H9 (cell line): ENCODE measurements around the gene PLOD1. TPM values are rescaled to one million over a fixed set of nuclear protein-coding genes. Genes with fewer than 3 reads are reported as not detected.

ENCODE experiments used
- DNase-seq: peaks from one replicate; pipeline ENCODE4 v3.0.0-alpha.2; 2017
- H2AFZ ChIP-seq: one replicate; pipeline ENCODE4 v1.6.1; 2013; ENCODE audit warnings: mild to moderate bottlenecking, low read length, control low read depth, moderate library complexity
- H2AK5ac ChIP-seq: 2 replicates; pipeline ENCODE4 v1.6.1; 2013; ENCODE audit warnings: low read length, control low read depth, mixed read lengths; ENCODE audit not compliant: insufficient read length
- H2BK120ac ChIP-seq: one replicate; pipeline ENCODE4 v1.6.1; 2013; ENCODE audit warnings: low read depth, mild to moderate bottlenecking, low read length, control low read depth, inconsistent platforms; ENCODE audit not compliant: poor library complexity, severe bottlenecking
- H2BK12ac ChIP-seq: 2 replicates; pipeline ENCODE4 v1.6.1; 2013; ENCODE audit warnings: low read length, control low read depth, mixed read lengths, low read depth; ENCODE audit not compliant: insufficient read length
- H2BK15ac ChIP-seq: 2 replicates; pipeline ENCODE4 v1.6.1; 2013; ENCODE audit warnings: low read depth, low read length, control low read depth
- H2BK20ac ChIP-seq: one replicate; pipeline ENCODE4 v1.6.1; 2013; ENCODE audit warnings: low read depth, mild to moderate bottlenecking, low read length, control low read depth, inconsistent platforms; ENCODE audit not compliant: poor library complexity, severe bottlenecking
- H2BK5ac ChIP-seq: 2 replicates; pipeline ENCODE4 v1.6.1; 2013; ENCODE audit warnings: low read length, control low read depth, mixed read lengths; ENCODE audit not compliant: insufficient read length
- H3K14ac ChIP-seq: 2 replicates; pipeline ENCODE4 v1.6.1; 2013; ENCODE audit warnings: low read length, control low read depth; ENCODE audit not compliant: insufficient read depth
- H3K18ac ChIP-seq: 2 replicates; pipeline ENCODE4 v1.6.1; 2013; ENCODE audit warnings: low read depth, mild to moderate bottlenecking, mixed read lengths, low read length, control low read depth; ENCODE audit not compliant: insufficient read length
- H3K23ac ChIP-seq: 2 replicates; pipeline ENCODE4 v1.6.1; 2013; ENCODE audit warnings: low read length, control low read depth, mixed read lengths, low read depth; ENCODE audit not compliant: insufficient read length
- H3K23me2 ChIP-seq: 2 replicates; pipeline ENCODE4 v1.6.1; 2013; ENCODE audit warnings: low read depth, mild to moderate bottlenecking, mixed read lengths, low read length, control low read depth; ENCODE audit not compliant: insufficient read length, poor library complexity, severe bottlenecking
- H3K27ac ChIP-seq: 2 replicates; pipeline ENCODE4 v1.5.1; 2013; ENCODE audit warnings: low read length, control low read depth, mixed read lengths, low read depth; ENCODE audit not compliant: insufficient read length
- H3K27me3 ChIP-seq: 2 replicates; pipeline ENCODE4 v1.6.1; 2013; ENCODE audit warnings: low read length, control low read depth, inconsistent platforms; ENCODE audit not compliant: insufficient read depth
- H3K4ac ChIP-seq: 2 replicates; pipeline ENCODE4 v1.6.1; 2013; ENCODE audit warnings: low read depth, mild to moderate bottlenecking, control low read depth, inconsistent platforms, low read length, moderate library complexity
- H3K4me1 ChIP-seq: 2 replicates; pipeline ENCODE4 v1.6.1; 2013; ENCODE audit warnings: low read length, control low read depth, inconsistent platforms; ENCODE audit not compliant: insufficient read depth
- H3K4me2 ChIP-seq: 2 replicates; pipeline ENCODE4 v1.6.1; 2013; ENCODE audit warnings: low read length, control low read depth, mixed read lengths; ENCODE audit not compliant: insufficient read length, insufficient read depth
- H3K56ac ChIP-seq: 2 replicates; pipeline ENCODE4 v1.6.1; 2013; ENCODE audit warnings: low read depth, mild to moderate bottlenecking, mixed read lengths, low read length, control low read depth; ENCODE audit not compliant: insufficient read length
- H3K79me1 ChIP-seq: 2 replicates; pipeline ENCODE4 v1.6.1; 2013; ENCODE audit warnings: low read depth, mild to moderate bottlenecking, moderate library complexity, low read length, control low read depth, inconsistent platforms; ENCODE audit not compliant: insufficient read depth, poor library complexity, severe bottlenecking
- H3K79me2 ChIP-seq: 2 replicates; pipeline ENCODE4 v1.6.1; 2013; ENCODE audit warnings: low read length, control low read depth, inconsistent platforms; ENCODE audit not compliant: insufficient read depth
- H3K9ac ChIP-seq: 2 replicates; pipeline ENCODE4 v1.6.1; 2013; ENCODE audit warnings: low read length, control low read depth, mixed read lengths; ENCODE audit not compliant: insufficient read length; ENCODE audit errors: extremely low read depth
- H3K9me3 ChIP-seq: one replicate; pipeline ENCODE4 v1.6.1; 2013; ENCODE audit warnings: low read depth, low read length, inconsistent platforms; ENCODE audit not compliant: control insufficient read depth
- H3T11ph ChIP-seq: one replicate; pipeline ENCODE4 v1.6.1; 2013; ENCODE audit warnings: mild to moderate bottlenecking, low read length, control low read depth, inconsistent platforms
- H4K20me1 ChIP-seq: one replicate; pipeline ENCODE4 v1.6.1; 2013; ENCODE audit not compliant: control insufficient read depth, insufficient read length, insufficient read depth
- H4K5ac ChIP-seq: 2 replicates; pipeline ENCODE4 v1.6.1; 2013; ENCODE audit warnings: low read depth, mild to moderate bottlenecking, mixed read lengths, low read length, control low read depth; ENCODE audit not compliant: insufficient read length
- H4K8ac ChIP-seq: replicated peaks from 2 replicates; pipeline ENCODE4 v1.6.1; 2013; ENCODE audit warnings: low read length, control low read depth, mixed read lengths, low read depth; ENCODE audit not compliant: insufficient read length
- H4K91ac ChIP-seq: 2 replicates; pipeline ENCODE4 v1.6.1; 2013; ENCODE audit warnings: low read depth, mild to moderate bottlenecking, moderate library complexity, mixed read lengths, low read length, control low read depth; ENCODE audit not compliant: insufficient read length
- H3K27ac Mint-ChIP-seq, 3 experiments: 2 replicates in 2 of 3; 3 replicates in 1 of 3; pipeline ENCODE4 v1.8.0; 2020 to 2021; ENCODE audit warnings: mixed read lengths in 3 of 3, mild to moderate bottlenecking in 1 of 3, moderate library complexity in 1 of 3
- H3K27me3 Mint-ChIP-seq: 2 replicates; pipeline ENCODE4 v1.8.0; 2021; ENCODE audit warnings: low read depth, mild to moderate bottlenecking, moderate library complexity, mixed read lengths
- H3K36me3 Mint-ChIP-seq, 3 experiments: 2 replicates in 2 of 3; 3 replicates in 1 of 3; pipeline ENCODE4 v1.8.0; 2020 to 2021; ENCODE audit warnings: low read depth in 3 of 3, mixed read lengths in 3 of 3; ENCODE audit not compliant: insufficient read depth in 1 of 3
- H3K4me1 Mint-ChIP-seq, 2 experiments: 2 replicates each; pipeline ENCODE4 v1.8.0; 2020; ENCODE audit warnings: mixed read lengths in 2 of 2
- H3K4me3 Mint-ChIP-seq, 2 experiments: 2 replicates in 1 of 2; 3 replicates in 1 of 2; pipeline ENCODE4 v1.8.0; 2020 to 2021; ENCODE audit warnings: mild to moderate bottlenecking in 2 of 2, mixed read lengths in 2 of 2, moderate library complexity in 1 of 2
- H3K9me3 Mint-ChIP-seq, 2 experiments: 2 replicates in 1 of 2; 3 replicates in 1 of 2; pipeline ENCODE4 v1.8.0; 2020; ENCODE audit warnings: mild to moderate bottlenecking in 2 of 2, mixed read lengths in 2 of 2, moderate library complexity in 1 of 2
- CTCF ChIP-seq: fragments of 200-600 bp; sonication (generic); conservative IDR thresholded peaks from 3 replicates; pipeline ENCODE4 v1.8.0; 2021; ENCODE audit warnings: antibody characterized with exemption, mild to moderate bottlenecking
- WGBS: extraction: QIAGEN DNeasy Blood & Tissue Kit; methylation state at CpG from one replicate; pipeline ENCODE4 v1.1.7; 2013; ENCODE audit warnings: missing lambda C conversion rate, low lambda C conversion rate, mixed read lengths; ENCODE audit not compliant: insufficient read length; ENCODE audit errors: extremely low coverage; 5-methylcytosine and 5-hydroxymethylcytosine counted together
- total RNA-seq: library from RNA; stranded (reverse); gene quantifications from 2 replicates; pipeline ENCODE4 v1.2.1, GENCODE V29; 2021

The PLOD1 gene
- total RNA-seq, 1 experiment from 2014 or later, result 57.0 TPM

GRCh38 chr1:11920239-11920903, 14.1 kb upstream of the PLOD1 start:
- H3K14ac ChIP-seq, result no peak overlapping the region
- no peak overlapping the region for H3K56ac ChIP-seq
- TF ChIP-seq CTCF, result no peak
- H2BK120ac ChIP-seq, result no peak overlapping the region
- no peak overlapping the region for H3K27ac ChIP-seq
- H3K79me1 ChIP-seq, result peaks cover 3% of the 10 kb centered on the region
- no peak overlapping the region for H3K23ac ChIP-seq
- peaks cover 25 to 58% (median 52%) of the 10 kb centered on the region in 3 experiments; a peak in 6 of 7 replicates for H3K36me3 Mint-ChIP-seq
- no peak overlapping the region for H2BK20ac ChIP-seq
- no peak overlapping the region for H4K8ac ChIP-seq
- H3K27me3 Mint-ChIP-seq, result no peaks in the 10 kb centered on the region
- H3K9me3 Mint-ChIP-seq, result no peaks in the 10 kb centered on the region
- no CpG with 5 or more reads among the region's 12 CpGs for WGBS
- H3K79me2 ChIP-seq, result peaks cover 9% of the 10 kb centered on the region; the same call in 1 of the 2 replicates
- H3K4ac ChIP-seq, result no peak overlapping the region
- H3K4me3 Mint-ChIP-seq, result no peak overlapping the region
- peaks cover 2% of the 10 kb centered on the region for H4K20me1 ChIP-seq
- no peak overlapping the region for H4K5ac ChIP-seq
- no peak for DNase-seq
- no peak overlapping the region for H3K4me2 ChIP-seq
- H3K9ac ChIP-seq, result no peak overlapping the region
- H2AK5ac ChIP-seq, result no peak overlapping the region
- H3K18ac ChIP-seq, result no peak overlapping the region
- no peak overlapping the region for H3T11ph ChIP-seq
- H3K27ac Mint-ChIP-seq, result peak overlapping the region in 1 of 3 experiments; percentile 84; a peak in 2 of 7 replicates
- H3K23me2 ChIP-seq, result peaks cover 9% of the 10 kb centered on the region
- no peak overlapping the region for H2BK5ac ChIP-seq
- H3K27me3 ChIP-seq, result no peaks in the 10 kb centered on the region
- no peak overlapping the region for H2BK12ac ChIP-seq
- H2AFZ ChIP-seq, result no peak overlapping the region
- no peak overlapping the region for H2BK15ac ChIP-seq
- peaks cover 11 to 16% of the 10 kb centered on the region in 2 experiments for H3K4me1 Mint-ChIP-seq
- H3K9me3 ChIP-seq, result no peaks in the 10 kb centered on the region
- H4K91ac ChIP-seq, result no peak overlapping the region
- H3K4me1 ChIP-seq, result peaks cover 6% of the 10 kb centered on the region; the same call in 1 of the 2 replicates
